GM12875 (cell line): ENCODE results near the gene LHFPL2.
"Not testable (repeated sequence)": the region's sequence is repeated elsewhere in the genome, so short reads cannot be mapped to it uniquely, and the experiment has no call there.

Experiments used
- H3K4me3 ChIP-seq: one replicate; pipeline ENCODE4 v1.5.1; 2011; ENCODE audit warnings: low read depth, low read length, control low read depth
- CTCF ChIP-seq: IDR thresholded peaks from 2 replicates; pipeline ENCODE4 v1.5.1; 2011; ENCODE audit warnings: low read depth, mild to moderate bottlenecking, control low read depth, inconsistent platforms, low read length, moderate library complexity, borderline replicate concordance; ENCODE audit not compliant: insufficient read depth

The LHFPL2 gene

GRCh38 chr5:78689540-78690252 lies 41.1 kb upstream of the LHFPL2 start:
- no peak for TF ChIP-seq CTCF
- no peak overlapping the region for H3K4me3 ChIP-seq

GRCh38 chr5:78687514-78687913 lies 38.9 kb upstream of the LHFPL2 start:
- H3K4me3 ChIP-seq: not testable (repeated sequence)

- H3K4me3 ChIP-seq: not testable (repeated sequence)
Measured at GRCh38 chr5:78683905-78684304, 35.3 kb upstream of the LHFPL2 start.

GRCh38 chr5:78679905-78680304 lies 31.3 kb upstream of the LHFPL2 start:
- TF ChIP-seq CTCF: no peak
- no peak overlapping the region for H3K4me3 ChIP-seq

GRCh38 chr5:78677777-78678668 lies 29.5 kb upstream of the LHFPL2 start:
- TF ChIP-seq CTCF: no peak
- no peak overlapping the region for H3K4me3 ChIP-seq

- no peak overlapping the region for H3K4me3 ChIP-seq
- no peak for TF ChIP-seq CTCF
Measured at GRCh38 chr5:78675956-78676730, 27.6 kb upstream of the LHFPL2 start.

GRCh38 chr5:78673827-78674226 lies 25.3 kb upstream of the LHFPL2 start:
- not testable (repeated sequence) for H3K4me3 ChIP-seq

- TF ChIP-seq CTCF: no peak
- no peak overlapping the region for H3K4me3 ChIP-seq
Measured at GRCh38 chr5:78672154-78672553, 23.6 kb upstream of the LHFPL2 start.
